GM18873 (cell line): ENCODE results near the gene TRMT2A.

Source experiments
- ATAC-seq: cut with Tn5 transposase; IDR thresholded peaks from one replicate; pipeline ENCODE4 v1.9.1; 2021; ENCODE audit warnings: mild to moderate bottlenecking, moderate library complexity, moderate number of reproducible peaks; ENCODE audit not compliant: unreplicated experiment, low FRiP score

The TRMT2A gene

DNA sequence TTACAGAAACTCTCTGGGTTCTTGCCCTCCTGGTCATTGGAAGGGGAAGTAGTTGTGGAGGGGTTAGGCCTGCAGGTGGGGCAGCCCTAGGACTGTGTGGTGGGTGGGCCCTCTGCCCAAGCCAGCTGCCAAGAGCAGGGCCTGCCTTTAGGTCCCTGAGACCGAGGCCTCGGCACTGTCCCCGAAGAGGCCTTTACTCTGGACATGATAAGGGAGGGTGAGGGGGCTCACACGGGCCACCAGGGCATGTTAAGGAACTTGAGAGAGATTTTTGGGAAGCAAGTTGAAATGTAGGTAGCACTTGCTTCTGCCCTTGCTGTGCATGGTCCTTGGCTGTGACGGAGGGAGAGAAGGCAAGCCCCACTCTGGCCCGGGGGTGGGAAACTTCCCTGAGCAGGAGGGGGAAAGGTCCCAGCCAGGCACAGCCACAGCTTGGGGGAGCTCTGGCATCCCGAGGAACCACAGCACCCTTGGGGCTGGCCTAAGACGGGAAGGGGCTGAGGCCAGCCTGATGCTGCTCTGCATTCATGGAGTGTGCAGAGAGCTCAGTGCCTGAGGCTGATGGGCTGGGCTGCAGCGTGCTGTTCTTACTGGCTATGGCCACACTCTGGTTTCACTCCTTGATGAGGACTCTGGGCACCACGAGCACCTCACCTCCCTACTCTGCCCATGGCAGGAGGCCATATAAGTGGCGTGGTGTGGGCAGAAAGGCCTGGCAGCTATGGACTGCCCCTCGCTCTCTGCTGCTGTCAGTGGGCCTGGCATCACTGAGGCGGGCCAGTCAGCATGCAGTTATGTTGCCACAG is 8.9 kb downstream of the TRMT2A start:
- ATAC-seq: no peak

DNA sequence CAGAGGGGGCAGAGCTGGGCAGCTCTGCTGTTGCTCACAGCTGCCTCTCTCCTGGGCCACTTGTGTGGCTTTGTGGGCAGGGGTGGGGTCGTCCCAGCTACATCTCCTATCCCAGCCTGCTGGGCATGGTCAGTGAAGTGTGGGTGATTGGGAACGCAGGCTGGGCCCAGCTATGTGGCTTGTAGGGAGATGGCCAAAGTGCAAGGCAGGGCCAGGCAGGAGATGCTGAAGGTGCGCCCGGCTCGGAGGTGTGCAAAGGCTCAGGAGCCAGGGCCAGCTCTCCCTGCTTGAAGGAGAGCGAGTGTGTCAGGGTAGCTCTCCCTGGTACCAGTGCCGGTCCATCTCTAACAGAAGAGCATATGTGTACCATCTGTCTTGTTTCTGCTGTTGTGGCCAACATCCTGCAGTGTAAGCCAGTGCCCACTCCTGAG is 9.5 kb downstream of the TRMT2A start:
- ATAC-seq: no peak

DNA sequence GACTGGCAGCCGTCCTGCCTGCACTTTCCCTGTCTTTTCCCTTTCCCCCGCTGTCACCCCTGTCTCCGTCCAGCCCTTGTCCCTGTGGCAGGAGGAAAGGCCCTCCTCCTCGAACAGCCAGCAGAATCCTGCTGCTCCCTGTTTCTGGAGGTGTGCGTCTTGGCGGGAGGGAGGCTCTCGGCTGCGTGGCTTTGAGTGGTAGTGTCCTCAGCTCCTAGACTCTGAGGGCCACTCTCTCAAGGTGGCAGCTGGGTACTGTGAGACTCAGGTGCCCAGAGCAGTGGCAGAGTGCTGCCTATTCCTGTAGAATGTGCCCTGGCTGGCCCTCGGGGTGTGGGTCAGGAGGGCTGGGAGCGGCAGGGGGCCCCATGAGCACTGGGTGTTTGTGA is 10.2 kb downstream of the TRMT2A start:
- ATAC-seq: no peak

DNA sequence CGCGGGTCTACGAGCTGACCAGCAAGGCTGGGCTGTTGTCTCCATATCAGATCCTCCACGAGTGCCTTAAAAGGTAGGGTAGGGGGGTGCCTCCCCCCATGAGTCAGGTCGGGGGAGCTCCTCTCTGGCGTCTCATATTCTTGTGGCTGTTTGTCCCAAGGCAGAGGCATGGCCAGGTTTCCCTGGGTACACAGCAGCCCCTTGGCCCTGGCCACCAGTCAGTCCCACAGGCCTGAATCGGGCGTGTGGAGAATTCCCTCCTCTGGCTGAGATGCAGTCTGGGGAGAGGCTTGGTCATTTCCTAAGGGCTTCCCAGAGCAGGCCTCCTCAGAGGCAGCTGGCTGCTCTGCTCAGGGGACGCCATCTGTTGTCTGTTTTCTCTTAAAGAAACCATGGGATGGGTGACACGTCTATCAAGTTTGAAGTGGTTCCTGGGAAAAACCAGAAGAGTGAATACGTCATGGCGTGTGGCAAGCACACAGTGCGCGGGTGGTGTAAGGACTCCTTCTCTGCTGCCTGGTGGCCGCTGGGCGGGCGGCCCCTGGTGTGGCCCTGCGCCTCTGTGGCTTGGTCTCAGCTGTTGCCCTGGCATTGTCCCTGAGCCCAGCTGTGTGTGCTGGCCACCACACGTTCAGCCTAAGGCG is 10.7 kb downstream of the TRMT2A start:
- ATAC-seq: no peak

DNA sequence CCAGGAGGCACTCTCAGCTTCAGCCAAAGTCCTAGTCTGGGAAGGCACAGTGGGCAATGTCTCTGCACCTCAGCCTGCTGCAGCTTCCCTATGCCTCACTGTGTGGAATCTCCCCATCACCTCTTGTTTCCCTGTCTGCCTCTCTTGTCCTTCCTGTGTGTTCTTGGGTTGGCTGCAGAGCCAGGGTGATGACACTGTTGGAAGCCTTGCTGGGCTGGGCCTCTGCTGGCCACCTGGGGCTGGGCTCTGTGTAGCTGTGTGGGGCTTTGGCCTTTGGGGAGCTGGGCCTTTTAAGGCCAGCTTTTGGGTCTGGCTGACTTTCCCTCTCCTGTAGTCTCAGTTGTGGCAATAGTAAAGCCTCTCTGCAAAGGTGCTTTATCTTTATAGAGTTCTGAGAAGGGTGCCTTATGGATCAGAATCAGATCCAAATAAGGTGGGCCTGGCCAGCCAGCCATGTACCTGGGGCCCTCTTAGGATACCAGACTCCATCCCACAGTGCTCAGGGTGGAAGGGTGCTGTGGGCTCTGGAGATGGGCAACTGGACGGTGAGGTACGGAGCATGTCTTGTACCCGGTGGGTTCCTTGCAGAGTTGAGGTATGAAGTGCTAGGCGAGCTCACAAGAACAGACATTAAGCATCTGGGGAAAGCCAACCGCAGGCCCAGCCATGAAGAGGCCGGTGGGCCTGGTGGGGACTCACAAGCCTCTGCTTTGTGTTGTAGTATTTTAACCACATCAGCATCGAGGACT is 11.4 kb downstream of the TRMT2A start:
- ATAC-seq: no peak

DNA sequence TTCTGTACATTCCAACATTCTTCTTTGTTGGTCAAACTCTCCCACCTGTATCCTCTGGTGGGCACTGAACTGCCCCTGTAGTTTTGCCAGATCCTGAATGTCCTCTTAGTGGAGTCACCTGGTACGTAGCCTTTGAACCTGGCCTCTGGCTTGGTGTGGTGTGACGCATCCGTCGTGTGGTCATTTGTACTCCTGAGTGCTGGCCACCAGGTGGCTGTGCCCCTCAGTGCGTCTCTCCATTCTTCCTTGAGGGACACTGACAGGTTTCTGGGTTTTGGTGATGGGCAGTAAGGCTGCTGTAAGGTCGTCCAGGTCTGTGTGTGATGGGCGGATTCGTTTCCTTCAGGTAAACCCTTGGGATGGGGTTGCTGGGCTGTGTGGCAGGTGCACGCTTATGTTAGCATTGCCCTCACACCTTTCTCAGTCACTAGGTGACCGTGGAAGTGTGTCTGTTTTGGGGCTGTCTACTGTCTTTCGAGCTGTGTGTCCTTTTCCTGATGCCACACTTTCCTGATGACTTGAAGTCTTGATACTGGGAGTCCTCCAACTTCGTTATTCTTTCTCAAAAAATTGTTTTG is 14.7 kb downstream of the TRMT2A start:
- no peak for ATAC-seq

DNA sequence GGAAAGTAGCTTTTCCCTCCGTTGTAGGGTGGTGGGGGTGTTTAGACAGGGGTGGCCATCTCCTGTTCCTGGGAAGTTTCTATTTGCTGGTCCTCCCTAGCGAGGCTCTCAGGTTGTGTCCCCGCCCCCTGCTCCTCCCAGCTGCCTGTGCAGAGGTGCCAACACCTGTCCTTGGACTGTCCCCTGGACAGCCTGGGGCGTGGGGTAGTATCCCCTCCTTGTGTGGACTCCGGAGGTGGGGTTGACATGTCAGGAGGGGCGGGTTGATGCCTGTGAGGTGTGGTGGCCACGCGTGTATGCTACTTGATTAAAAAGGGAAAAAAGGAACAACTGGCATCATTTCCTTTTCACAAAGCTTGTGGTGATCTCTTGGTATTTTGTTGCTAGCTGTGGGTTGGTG is 15.4 kb downstream of the TRMT2A start:
- ATAC-seq: no peak

DNA sequence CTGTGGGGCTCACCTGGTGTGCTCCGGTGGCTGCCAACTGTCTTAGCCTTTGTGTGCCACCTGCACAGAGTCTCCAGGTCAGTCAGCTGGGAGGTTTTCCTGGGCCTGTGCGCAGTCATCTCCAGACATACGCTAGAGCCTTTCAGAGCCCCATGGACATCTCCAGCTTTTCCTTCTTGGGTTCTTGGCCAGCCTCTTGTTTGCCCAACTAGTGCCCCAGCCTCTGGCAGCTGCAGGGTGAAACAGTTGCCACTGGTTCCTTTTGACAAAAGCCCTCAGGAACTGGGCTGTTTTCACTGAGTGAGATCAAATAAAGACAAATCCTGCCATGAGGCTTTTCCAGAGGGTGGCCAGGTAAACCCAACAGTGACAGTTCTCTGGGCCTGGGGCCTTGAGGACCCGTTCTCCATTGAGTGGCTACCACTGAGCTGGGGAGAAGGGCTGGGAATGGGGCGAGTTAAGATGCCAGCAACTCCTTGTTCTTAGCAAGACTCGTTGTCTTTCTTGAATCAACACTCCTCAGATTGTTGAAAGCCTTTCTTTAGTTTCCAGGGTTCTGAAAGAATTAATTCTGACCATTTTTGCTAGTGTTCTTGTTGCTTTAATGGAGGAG is 17.8 kb downstream of the TRMT2A start:
- ATAC-seq: no peak

DNA sequence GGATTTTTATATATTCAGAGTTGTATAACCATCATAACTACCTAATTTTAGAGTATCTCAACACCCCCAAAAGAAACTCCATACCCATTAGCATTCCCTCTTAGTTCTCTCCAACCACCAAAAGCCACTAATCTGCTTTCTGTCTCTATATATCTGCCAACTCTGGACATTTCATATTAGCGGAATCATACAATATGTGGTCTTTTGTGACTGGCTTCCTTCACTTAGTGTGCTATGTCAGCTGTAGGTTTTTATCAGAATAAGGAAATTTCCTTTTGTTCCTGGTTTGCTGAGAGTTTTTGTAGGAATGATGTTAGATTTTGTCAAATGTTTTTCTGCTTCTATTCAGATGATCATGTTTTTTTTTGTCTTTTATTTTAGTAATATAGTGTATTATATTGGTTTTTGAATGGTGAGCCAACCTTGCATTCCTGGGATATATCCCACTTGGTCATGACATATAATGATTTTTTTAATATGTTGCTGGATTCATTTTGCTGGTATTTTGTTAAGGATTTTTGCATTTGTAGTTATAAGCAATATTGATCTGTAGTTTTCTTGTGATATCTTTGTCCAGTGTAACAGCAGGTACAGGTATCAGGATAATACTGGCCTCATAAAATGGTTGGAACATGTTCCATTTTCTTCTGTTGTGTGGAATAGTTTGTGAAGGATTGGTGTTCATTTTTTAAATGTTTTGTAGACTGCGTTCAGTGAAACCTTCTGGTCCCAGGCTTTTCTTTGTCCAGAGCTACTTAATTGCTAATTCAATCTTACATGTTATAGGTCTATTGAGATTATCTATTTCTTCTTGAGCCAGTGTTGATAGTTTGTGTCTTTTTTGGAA is 20.2 kb downstream of the TRMT2A start:
- ATAC-seq: no peak

DNA sequence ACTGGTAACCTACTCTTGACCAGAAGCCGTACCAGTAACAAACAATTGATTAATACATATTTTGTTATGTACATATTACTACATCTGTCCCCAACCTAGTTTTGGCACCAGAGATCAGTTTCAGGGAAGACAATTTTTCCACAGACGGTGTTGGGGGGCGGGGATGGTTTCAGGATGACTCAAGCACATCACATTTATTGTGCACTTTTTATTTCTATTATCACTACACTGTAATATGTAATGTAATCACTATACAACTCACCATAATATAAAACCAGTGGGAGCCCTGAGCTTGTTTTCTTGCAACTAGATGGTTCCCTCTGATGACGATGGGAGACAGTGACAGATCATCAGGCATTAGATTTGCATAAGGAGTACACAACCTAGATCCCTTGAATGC is 21.5 kb downstream of the TRMT2A start:
- no peak for ATAC-seq

DNA sequence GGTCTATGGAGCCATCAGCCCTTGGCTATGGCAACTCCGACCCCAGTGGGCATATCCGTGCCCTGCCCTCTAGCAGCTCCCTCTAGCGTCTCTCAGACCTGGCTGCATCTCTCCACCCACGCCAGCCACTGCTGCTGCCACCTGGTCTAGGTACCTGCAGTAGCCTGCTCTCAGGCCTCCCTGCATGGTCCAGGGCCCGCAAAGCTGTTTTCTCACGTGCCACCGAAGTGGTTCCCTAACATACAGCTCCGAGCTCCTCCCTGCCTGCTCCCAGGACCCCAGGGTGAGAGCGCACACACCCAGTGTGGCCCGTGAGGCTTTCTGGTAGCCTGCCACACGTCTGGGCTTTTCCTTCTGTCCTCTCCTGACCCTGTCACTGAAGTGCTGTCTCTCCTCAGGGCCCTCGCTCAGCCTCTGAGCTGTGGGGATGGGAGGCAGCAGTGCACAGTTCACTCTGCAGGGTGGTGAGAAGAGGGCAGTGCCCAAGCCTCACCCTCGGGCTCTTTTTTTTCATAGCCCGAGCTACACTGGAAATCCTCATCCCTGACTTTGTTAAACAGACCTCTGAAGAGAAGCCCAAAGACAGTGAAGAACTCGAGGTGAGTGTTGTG is 22.7 kb downstream of the TRMT2A start:
- ATAC-seq: no peak

DNA sequence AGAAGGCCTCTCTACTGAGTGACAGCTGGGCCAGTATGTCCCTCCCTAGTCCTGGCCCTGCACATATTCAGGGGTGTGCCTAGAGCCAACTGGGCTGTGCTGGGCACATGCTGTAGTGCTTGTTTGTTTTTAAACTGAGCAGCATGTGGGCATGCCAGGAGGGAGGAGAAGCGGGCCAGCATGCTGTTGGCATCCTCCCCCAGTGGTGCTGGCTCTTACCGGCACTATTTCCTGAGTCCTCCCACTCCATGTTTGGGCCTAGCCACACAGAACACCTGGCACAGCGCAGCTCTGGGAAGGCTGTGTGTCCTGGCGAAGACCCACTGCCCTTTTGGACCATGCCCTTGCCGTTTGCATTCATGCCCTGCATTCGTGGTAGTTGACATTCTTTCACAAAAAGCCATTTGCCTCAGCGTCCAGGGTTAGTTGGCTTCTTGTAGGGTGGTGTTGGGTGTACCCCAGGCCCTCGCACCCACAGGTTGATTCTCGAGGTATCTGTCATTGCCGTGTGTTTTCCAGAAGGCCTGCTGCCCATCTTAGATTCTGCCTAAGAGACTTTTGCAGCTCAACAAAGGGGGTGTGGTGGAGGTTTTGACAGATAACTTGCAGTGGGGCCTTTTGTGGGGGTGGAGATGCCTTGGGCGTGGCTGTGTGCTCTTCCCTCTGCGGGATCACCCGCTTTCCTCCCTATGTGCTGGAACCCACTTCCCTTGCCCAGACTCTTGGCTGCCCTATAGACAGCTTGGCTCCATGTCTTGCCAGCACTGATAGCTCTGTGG is 23.4 kb downstream of the TRMT2A start:
- no peak for ATAC-seq

DNA sequence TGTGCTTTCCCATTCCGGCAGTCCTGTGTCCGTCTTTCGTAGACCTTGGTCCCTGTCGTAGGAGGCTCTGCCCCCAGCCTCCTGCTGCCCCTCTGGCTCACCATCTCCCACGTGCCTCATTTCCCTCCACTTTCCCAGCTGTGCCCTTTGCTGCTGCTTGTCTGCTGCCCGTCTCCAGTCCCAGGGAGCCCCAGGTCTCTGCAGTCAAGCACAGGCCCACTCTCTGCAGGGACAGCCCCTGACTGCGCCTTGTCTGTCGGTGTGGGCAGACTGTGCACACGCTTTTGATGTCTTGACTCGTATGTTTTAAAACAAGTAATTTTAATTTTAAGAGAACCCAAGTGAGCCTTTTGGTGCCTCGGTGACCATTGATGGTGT is 24.6 kb downstream of the TRMT2A start:
- ATAC-seq: no peak

DNA sequence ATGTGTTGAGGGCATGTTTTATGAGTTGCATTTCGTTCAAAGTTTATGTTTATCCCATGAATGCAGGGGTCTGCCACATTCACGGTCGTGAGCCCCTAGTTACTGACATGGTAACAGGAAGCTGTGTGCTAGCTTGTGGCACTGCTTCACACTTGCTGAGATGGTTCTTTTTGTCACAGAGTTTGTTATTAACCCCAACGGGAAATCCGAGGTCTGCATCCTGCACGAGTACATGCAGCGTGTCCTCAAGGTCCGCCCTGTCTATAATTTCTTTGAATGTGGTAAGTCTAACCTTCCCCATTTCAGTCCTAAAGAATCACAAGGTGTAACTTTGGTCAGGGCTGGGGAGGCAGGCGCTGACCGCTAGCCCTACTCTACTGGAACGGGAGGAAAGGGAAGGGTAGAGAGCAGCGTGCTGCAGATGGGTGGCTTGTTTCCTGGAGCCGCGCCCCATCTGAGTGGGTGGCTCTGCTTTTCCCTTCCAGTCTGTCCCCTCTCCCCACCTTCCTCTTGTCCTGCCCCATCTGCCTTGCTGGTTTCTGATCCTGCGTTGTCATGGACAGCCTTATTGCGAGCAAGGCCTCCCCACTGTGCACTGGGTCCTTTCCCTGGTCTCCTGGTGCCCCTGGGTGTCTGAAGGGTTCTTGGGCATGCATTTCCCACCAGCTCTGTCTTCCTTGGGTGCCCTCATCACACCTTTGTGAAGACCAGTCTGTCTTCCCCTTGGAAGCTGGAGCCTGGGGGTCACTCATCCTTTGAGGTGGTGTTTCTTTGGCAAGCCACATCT is 25.1 kb downstream of the TRMT2A start:
- no peak for ATAC-seq

DNA sequence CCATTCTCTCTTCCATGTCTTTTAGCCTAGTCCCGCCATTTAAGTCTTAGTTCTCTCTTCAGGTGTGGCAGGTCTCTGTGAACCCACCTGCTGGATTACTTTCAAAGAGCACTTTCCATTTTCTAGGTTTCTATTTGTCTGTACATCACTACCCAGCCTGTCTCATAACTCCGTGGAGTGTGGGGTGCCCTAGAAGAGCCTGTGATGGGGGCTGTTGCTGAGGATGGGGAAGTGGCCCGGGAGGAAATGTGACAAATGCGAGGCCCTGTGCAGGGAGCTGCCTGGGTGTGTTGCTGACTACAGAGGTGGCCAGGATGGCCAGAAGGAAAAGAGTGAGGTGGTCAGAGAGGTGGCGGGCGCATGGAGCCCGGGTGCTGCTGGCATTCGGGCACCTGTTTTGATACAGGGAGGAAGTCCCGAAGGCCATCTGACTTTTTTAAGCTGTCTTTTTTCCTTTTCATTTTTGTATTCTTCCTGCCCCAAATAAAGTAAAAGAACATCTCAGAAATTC is 26.2 kb downstream of the TRMT2A start:
- ATAC-seq: no peak

DNA sequence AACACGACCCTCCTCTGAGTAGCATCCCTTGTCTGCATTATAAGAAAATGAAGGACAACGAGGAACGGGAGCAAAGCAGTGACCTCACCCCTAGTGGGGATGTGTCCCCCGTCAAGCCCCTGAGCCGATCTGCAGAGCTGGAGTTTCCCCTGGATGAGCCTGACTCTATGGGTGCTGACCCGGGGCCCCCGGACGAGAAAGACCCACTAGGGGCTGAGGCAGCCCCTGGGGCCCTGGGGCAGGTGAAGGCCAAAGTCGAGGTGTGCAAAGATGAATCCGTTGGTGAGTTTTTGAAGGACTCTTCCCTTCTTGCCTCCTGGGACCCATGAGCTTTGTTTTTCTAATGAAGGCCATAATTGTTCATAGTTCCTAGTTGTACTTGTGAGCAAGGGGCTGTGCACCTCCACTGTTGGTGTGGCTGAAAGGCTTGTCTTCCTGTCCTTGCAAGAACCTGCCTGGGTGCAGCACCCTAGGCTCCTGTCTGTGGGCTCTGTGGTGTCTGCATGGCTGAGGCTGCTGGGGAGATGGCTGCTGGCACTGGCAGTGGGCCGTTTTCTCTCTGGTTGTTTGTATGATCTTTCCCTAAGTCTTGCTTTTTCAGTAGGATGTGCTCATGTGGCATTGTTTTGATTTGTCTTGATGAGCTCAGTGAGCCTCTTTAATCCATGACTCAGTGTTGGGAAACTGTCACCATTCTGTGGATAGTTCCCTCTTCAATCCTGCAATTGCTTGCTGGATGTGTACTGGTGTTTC is 26.9 kb downstream of the TRMT2A start:
- ATAC-seq: no peak
